ENCODE measurements around the gene PIGU.
"Not testable (repeated sequence)": the region's sequence is repeated elsewhere in the genome, so short reads cannot be mapped to it uniquely, and the experiment has no call there.

The PIGU gene

GRCh38 chr20:34676642-34677373 lies at the start of gene PIGU:
Gene PIGU, minus strand, starts transcription at chr20:34677092. Its CDS starts 7 bp downstream, at chr20:34677085.
- no peak for FAIRE-seq

- no peak for FAIRE-seq
Observed at GRCh38 chr20:34724172-34724571, 47.3 kb upstream of the PIGU start.

- not testable (repeated sequence) for FAIRE-seq
Observed at GRCh38 chr20:34722560-34722959, 45.7 kb upstream of the PIGU start.

GRCh38 chr20:34720266-34720665 lies 43.4 kb upstream of the PIGU start:
- no peak for FAIRE-seq

- FAIRE-seq = not testable (repeated sequence)
Observed at GRCh38 chr20:34719242-34720017, 42.5 kb upstream of the PIGU start.

- FAIRE-seq = no peak
Observed at GRCh38 chr20:34717230-34718095, 40.6 kb upstream of the PIGU start.

GRCh38 chr20:34716921-34717229 lies 40.0 kb upstream of the PIGU start:
- FAIRE-seq = no peak

GRCh38 chr20:34715384-34715783 lies 38.5 kb upstream of the PIGU start:
- no peak for FAIRE-seq

- not testable (repeated sequence) for FAIRE-seq
Observed at GRCh38 chr20:34713944-34714515, 37.1 kb upstream of the PIGU start.

- FAIRE-seq = no peak
Observed at GRCh38 chr20:34713194-34713943, 36.5 kb upstream of the PIGU start.

- no peak for FAIRE-seq
Observed at GRCh38 chr20:34712525-34713192, 35.8 kb upstream of the PIGU start.

- FAIRE-seq = no peak
Observed at GRCh38 chr20:34711813-34712430, 35.0 kb upstream of the PIGU start.

GRCh38 chr20:34710861-34711574 lies 34.1 kb upstream of the PIGU start:
- FAIRE-seq = no peak

- no peak for FAIRE-seq
Observed at GRCh38 chr20:34710568-34710839, 33.6 kb upstream of the PIGU start.

GRCh38 chr20:34709831-34710567 lies 33.1 kb upstream of the PIGU start:
- no peak for FAIRE-seq

- no peak for FAIRE-seq
Observed at GRCh38 chr20:34709044-34709830, 32.3 kb upstream of the PIGU start.

- no peak for FAIRE-seq
Observed at GRCh38 chr20:34708621-34709043, 31.7 kb upstream of the PIGU start.

- no peak for FAIRE-seq
Observed at GRCh38 chr20:34706912-34707784, 30.3 kb upstream of the PIGU start.
